ENCODE measurements around the gene CIZ1.

Gene CIZ1

DNA sequence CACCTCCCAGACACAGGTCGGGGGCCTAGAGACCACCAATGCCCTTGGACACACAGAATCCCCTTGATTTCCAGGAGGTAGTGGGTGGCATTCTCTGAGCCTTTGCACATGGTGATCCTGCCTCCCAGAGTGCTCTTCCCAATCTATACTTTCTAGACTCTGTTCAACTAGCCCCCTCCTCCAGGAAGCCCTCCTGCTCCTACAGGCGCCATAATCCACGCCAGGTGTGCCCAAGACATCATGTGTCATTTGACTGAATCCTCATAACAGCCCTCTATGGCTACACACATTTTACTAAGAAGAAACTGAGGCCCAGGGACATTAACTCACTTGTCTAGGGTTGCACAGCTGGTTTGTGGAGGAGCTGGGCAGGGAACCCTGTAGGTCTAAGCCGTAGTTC is 24.2 kb downstream of the CIZ1 start:
- H3K9me3 ChIP-seq (ENCODE audit: control insufficient read depth, insufficient read depth, low read length): no peaks in the 10 kb centered on the region
- no peak overlapping the region for H3K4me2 ChIP-seq (ENCODE audit: low read length)
- H4K20me1 ChIP-seq (ENCODE audit: control insufficient read depth, insufficient read depth, low read depth, low read length): no peaks in the 10 kb centered on the region
- no peak overlapping the region for H3K4me3 ChIP-seq (ENCODE audit: low read length)
- no peak overlapping the region for H3K27ac ChIP-seq (ENCODE audit: low read depth, low read length)
- no peak for TF ChIP-seq EZH2phosphoT487 (IDR thresholded peaks at IDR 0.05; ENCODE audit: borderline replicate concordance, low read length)
- TF ChIP-seq, protein P1, sequence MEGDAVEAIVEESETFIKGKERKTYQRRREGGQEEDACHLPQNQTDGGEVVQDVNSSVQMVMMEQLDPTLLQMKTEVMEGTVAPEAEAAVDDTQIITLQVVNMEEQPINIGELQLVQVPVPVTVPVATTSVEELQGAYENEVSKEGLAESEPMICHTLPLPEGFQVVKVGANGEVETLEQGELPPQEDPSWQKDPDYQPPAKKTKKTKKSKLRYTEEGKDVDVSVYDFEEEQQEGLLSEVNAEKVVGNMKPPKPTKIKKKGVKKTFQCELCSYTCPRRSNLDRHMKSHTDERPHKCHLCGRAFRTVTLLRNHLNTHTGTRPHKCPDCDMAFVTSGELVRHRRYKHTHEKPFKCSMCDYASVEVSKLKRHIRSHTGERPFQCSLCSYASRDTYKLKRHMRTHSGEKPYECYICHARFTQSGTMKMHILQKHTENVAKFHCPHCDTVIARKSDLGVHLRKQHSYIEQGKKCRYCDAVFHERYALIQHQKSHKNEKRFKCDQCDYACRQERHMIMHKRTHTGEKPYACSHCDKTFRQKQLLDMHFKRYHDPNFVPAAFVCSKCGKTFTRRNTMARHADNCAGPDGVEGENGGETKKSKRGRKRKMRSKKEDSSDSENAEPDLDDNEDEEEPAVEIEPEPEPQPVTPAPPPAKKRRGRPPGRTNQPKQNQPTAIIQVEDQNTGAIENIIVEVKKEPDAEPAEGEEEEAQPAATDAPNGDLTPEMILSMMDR (IDR thresholded peaks at IDR 0.05; ENCODE audit: low read depth, low read length, poor library complexity, severe bottlenecking): no peak
- no peaks in the 10 kb centered on the region for H3K79me2 ChIP-seq (ENCODE audit: control insufficient read depth, low read length)
- H3K9me2 ChIP-seq (replicated peaks; ENCODE audit: control insufficient read depth, low read length): no peaks in the 10 kb centered on the region
- peaks cover under 1% of the 10 kb centered on the region; the same call in 1 of the 2 replicates for H3K4me1 ChIP-seq (ENCODE audit: control insufficient read depth, low read length)
- H3K36me3 ChIP-seq (ENCODE audit: control insufficient read depth, low read length): peaks cover 58% of the 10 kb centered on the region
- H3F3A ChIP-seq (ENCODE audit: control insufficient read depth, insufficient read depth): no peaks in the 10 kb centered on the region
- no peaks in the 10 kb centered on the region for H3K27me3 ChIP-seq (ENCODE audit: control insufficient read depth, low read length)

GRCh38 chr9:128166169-128166568 is 25.2 kb downstream of the CIZ1 start:
- Histone ChIP-seq H3F3A (ENCODE audit: control insufficient read depth, insufficient read depth) (peaks cover under 1% of the 10 kb centered on the region; the same call in 1 of the 2 replicates), H3K4me3 (ENCODE audit: low read length) (no peak overlapping the region), H3K36me3 (ENCODE audit: control insufficient read depth, low read length) (peaks cover 60% of the 10 kb centered on the region), H4K20me1 (ENCODE audit: control insufficient read depth, insufficient read depth, low read depth, low read length) (no peaks in the 10 kb centered on the region), H3K4me2 (ENCODE audit: low read length) (no peak overlapping the region), H3K27ac (ENCODE audit: low read depth, low read length) (no peak overlapping the region), H3K27me3 (ENCODE audit: control insufficient read depth, low read length) (no peaks in the 10 kb centered on the region), H3K9me2 (replicated peaks; ENCODE audit: control insufficient read depth, low read length) (no peaks in the 10 kb centered on the region), H3K79me2 (ENCODE audit: control insufficient read depth, low read length) (peaks cover 3% of the 10 kb centered on the region), H3K4me1 (ENCODE audit: control insufficient read depth, low read length) (peaks cover 3% of the 10 kb centered on the region), H3K9me3 (ENCODE audit: control insufficient read depth, insufficient read depth, low read length) (no peaks in the 10 kb centered on the region)
- TF ChIP-seq, protein P1 (IDR thresholded peaks at IDR 0.05; ENCODE audit: low read depth, low read length, poor library complexity, severe bottlenecking): no peak
- no peak for TF ChIP-seq EZH2phosphoT487 (IDR thresholded peaks at IDR 0.05; ENCODE audit: borderline replicate concordance, low read length)

- H3K9me2 ChIP-seq (replicated peaks; ENCODE audit: control insufficient read depth, low read length): no peaks in the 10 kb centered on the region
- H3K36me3 ChIP-seq (ENCODE audit: control insufficient read depth, low read length): peaks cover 54% of the 10 kb centered on the region
- H4K20me1 ChIP-seq (ENCODE audit: control insufficient read depth, insufficient read depth, low read depth, low read length): no peaks in the 10 kb centered on the region
- peaks cover 3% of the 10 kb centered on the region; the same call in 1 of the 2 replicates for H3F3A ChIP-seq (ENCODE audit: control insufficient read depth, insufficient read depth)
- TF ChIP-seq, protein P1 (IDR thresholded peaks at IDR 0.05; ENCODE audit: low read depth, low read length, poor library complexity, severe bottlenecking): no peak
- no peak for TF ChIP-seq EZH2phosphoT487 (IDR thresholded peaks at IDR 0.05; ENCODE audit: borderline replicate concordance, low read length)
- peaks cover 11% of the 10 kb centered on the region for H3K79me2 ChIP-seq (ENCODE audit: control insufficient read depth, low read length)
- no peak overlapping the region for H3K4me3 ChIP-seq (ENCODE audit: low read length)
- H3K9me3 ChIP-seq (ENCODE audit: control insufficient read depth, insufficient read depth, low read length): no peaks in the 10 kb centered on the region
- peaks cover 10% of the 10 kb centered on the region for H3K4me1 ChIP-seq (ENCODE audit: control insufficient read depth, low read length)
- H3K4me2 ChIP-seq (ENCODE audit: low read length): no peak overlapping the region
- H3K27me3 ChIP-seq (ENCODE audit: control insufficient read depth, low read length): no peaks in the 10 kb centered on the region
- no peak overlapping the region for H3K27ac ChIP-seq (ENCODE audit: low read depth, low read length)
These were observed 27.0 kb downstream of the CIZ1 start for GRCh38 chr9:128164307-128164885.

Measured in DOHH2 (cell line).